ENCODE results near the gene SLC14A1. TPM values are rescaled to one million over a fixed set of nuclear protein-coding genes. Genes with fewer than 3 reads are reported as not detected.

The SLC14A1 gene
- total RNA-seq, 2 donors from 2014 or later: 11.4 to 23.9 TPM

DNA sequence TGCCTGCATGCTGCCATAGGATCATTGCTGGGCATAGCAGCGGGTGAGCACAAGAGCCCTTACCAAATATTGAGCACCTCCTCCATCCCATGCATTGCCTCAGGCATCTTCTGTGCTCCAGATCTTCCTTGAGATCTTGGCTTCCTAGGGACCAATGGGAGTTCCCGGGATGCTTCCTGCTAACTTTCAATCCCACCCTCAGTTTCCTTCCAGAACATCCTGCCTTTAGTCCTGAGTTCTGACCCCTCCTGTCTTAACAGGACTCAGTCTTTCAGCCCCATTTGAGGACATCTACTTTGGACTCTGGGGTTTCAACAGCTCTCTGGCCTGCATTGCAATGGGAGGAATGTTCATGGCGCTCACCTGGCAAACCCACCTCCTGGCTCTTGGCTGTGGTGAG is 15.3 kb downstream of the SLC14A1 start:
- H3K4me1 ChIP-seq: peaks cover 0 to 4% of the 10 kb centered on the region in 2 donors
- TF ChIP-seq, protein P1, sequence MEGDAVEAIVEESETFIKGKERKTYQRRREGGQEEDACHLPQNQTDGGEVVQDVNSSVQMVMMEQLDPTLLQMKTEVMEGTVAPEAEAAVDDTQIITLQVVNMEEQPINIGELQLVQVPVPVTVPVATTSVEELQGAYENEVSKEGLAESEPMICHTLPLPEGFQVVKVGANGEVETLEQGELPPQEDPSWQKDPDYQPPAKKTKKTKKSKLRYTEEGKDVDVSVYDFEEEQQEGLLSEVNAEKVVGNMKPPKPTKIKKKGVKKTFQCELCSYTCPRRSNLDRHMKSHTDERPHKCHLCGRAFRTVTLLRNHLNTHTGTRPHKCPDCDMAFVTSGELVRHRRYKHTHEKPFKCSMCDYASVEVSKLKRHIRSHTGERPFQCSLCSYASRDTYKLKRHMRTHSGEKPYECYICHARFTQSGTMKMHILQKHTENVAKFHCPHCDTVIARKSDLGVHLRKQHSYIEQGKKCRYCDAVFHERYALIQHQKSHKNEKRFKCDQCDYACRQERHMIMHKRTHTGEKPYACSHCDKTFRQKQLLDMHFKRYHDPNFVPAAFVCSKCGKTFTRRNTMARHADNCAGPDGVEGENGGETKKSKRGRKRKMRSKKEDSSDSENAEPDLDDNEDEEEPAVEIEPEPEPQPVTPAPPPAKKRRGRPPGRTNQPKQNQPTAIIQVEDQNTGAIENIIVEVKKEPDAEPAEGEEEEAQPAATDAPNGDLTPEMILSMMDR (IDR thresholded peaks at IDR 0.05): no peak
- H3K36me3 ChIP-seq: no peaks in the 10 kb centered on the region
- DNase-seq (ENCODE audit: low spot score): no peak
- H3K9me3 ChIP-seq: no peaks in the 10 kb centered on the region
- H3K27me3 ChIP-seq: no peaks in the 10 kb centered on the region
- H3K27ac ChIP-seq: peak overlapping the region in 1 of 2 donors; percentile 40
- peak overlapping the region; percentile 18 to 27 for H3K4me3 ChIP-seq

DNA sequence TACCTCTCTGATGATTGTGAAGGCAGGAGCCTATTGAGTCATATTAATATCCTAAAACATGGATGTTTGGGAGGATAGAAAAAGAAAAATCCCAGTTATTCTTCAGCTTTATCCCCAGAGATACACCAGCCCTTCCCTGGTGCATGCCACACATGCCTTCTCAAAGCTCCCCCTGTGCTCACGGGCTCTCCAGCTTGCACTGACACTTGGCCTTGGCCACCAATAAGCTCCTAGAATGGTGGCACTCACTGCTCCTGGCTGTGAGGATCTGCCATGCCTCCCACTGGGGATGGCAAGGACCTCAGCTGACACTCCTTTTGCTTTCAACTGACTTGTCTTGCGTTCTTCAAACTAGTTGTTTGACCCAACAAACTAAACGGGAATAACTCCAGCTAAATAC is 15.9 kb downstream of the SLC14A1 start:
- TF ChIP-seq, protein P1 (IDR thresholded peaks at IDR 0.05): no peak

DNA sequence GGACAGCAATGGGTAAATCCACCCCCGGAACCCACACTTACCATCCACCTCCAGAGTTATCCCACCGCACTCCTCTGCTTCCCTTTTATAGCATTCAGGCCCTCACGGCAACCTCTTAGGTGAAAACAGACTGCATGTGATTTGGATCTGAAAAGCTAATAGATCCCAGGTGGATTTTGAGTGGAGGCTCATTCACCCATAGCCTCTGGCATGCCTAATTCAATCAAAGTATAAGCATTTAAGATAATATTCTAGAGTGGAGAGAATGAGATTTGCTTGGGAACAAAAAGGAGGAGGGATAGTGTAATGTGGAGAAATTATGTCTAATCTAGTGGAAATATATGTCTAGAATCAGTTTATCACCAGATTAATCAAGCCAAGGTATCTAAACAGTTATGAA is 17.1 kb downstream of the SLC14A1 start:
- no peak overlapping the region for H3K27ac ChIP-seq
- TF ChIP-seq, protein P1 (IDR thresholded peaks at IDR 0.05): no peak
- no peak for DNase-seq (ENCODE audit: low spot score)
- no peaks in the 10 kb centered on the region for H3K27me3 ChIP-seq
- no peaks in the 10 kb centered on the region for H3K36me3 ChIP-seq
- H3K4me1 ChIP-seq: peaks cover 0 to 16% of the 10 kb centered on the region in 2 donors
- no peaks in the 10 kb centered on the region for H3K9me3 ChIP-seq
- H3K4me3 ChIP-seq: peak overlapping the region; percentile 18 to 27

More for the DNA sequence above, 15.9 kb downstream of the SLC14A1 start:
- Histone ChIP-seq H3K9me3 (no peaks in the 10 kb centered on the region), H3K27ac (peak overlapping the region in 1 of 2 donors; percentile 40), H3K4me3 (peak overlapping the region; percentile 18 to 27), H3K36me3 (no peaks in the 10 kb centered on the region), H3K4me1 (peaks cover 0 to 5% of the 10 kb centered on the region in 2 donors), H3K27me3 (no peaks in the 10 kb centered on the region)
- no peak for DNase-seq (ENCODE audit: low spot score)

DNA sequence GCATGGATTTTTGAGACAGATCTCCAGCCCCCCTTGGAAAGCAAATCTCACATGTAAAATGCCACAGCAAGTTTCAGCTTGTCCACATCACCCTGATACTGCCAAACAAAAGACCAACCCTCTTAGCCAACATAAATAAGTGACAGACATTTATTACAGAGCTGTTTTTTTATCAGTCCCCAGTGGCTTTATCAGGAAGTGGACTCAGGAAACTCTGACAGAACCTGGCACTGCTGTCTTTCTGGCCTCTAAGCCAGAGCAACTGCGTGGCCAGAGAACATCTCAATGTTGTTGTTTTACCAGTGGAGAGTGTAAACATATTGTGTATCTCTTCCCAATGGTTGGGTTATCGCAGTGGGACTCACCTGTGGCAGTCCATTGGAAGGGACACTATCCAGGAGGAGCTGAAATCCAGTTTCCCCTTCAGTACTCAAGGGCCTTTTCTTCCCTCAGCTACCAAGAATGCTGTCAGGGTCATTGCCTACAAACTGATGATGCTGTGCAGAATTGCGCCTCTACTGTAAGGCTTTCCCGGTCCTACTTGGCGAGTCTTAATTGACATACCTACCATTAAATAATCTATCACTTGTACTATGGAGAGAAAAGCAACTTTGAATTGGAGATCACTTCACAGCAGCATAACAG is 22.0 kb downstream of the SLC14A1 start:
- no peak for DNase-seq (ENCODE audit: low spot score)
- TF ChIP-seq, protein P1 (IDR thresholded peaks at IDR 0.05): no peak
- Histone ChIP-seq H3K27ac (peak overlapping the region in 1 of 2 donors; percentile 34), H3K27me3 (no peaks in the 10 kb centered on the region), H3K4me1 (peaks cover 0 to 19% of the 10 kb centered on the region in 2 donors), H3K9me3 (no peaks in the 10 kb centered on the region), H3K4me3 (no peak overlapping the region), H3K36me3 (no peaks in the 10 kb centered on the region)

DNA sequence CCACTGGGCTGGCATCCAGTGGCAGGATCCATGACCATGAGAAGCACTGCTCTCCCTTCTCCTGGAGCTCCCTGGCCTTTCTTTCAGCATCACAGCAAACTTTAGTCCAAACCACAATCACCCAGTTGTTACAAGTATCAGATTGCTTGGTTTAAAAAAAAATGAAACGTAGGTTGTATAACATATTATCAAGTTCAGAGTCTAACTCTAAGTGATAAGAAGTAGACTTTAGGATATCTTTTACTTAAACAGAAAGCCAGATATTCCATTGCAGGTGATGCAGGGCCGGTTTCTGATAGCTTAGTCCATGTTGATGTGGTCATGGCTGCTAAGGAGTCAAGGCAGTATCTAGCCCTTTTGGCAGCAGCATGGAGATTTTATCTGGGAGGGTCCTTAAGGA is 24.5 kb downstream of the SLC14A1 start:
- H3K27me3 ChIP-seq: no peaks in the 10 kb centered on the region
- TF ChIP-seq, protein P1 (IDR thresholded peaks at IDR 0.05): no peak

More for the DNA sequence above, 24.5 kb downstream of the SLC14A1 start:
- H3K4me1 ChIP-seq: peaks cover 0 to 19% of the 10 kb centered on the region in 2 donors
- no peak for DNase-seq (ENCODE audit: low spot score)
- H3K27ac ChIP-seq: no peak overlapping the region
- H3K4me3 ChIP-seq: no peak overlapping the region
- H3K36me3 ChIP-seq: no peaks in the 10 kb centered on the region
- no peaks in the 10 kb centered on the region for H3K9me3 ChIP-seq

Measured in right atrium auricular region (tissue), 2 donors.